ENCODE data around the gene TMEM150B. TPM values are rescaled to one million over a fixed set of nuclear protein-coding genes. Genes with fewer than 3 reads are reported as not detected.

TMEM150B gene
- total and polyA plus RNA-seq, 9 of the 15 experiments (the other 6 are each of a cell fraction or from before 2014, with no cell fraction given) = 0.47 to 1.3 (median 0.74) TPM; not detected in 2

DNA sequence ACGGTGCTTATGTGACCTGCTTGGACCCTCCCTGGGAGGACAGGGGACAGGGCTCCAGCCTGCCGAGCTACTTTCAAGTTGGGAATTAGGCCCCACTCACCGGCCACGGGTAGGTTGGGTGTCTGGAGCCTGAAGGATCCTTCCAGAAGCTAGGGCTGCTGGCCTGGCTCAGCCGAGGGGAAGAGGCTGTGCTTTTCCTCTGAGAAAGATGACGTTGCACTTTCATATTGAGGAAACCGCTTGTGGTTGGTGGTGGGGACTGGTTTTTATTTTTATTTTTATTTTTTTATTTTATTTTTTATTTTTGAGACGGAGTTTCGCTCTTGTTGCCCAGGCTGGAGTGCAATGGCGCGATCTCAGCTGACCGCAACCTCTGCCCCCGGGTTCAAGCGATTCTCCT is at the start of gene TMEM150B (continued):
- TF ChIP-seq ZNF253 (CRISPR knock-in tag; conservative IDR thresholded peaks at IDR 0.05) (no peak), TAF15 (IDR thresholded peaks at IDR 0.05; ENCODE audit: low read depth, low read length) (no peak), KHSRP (IDR thresholded peaks at IDR 0.05) (no peak), NFIC (IDR thresholded peaks at IDR 0.05) (no peak)
- TF ChIP-seq, protein P1, sequence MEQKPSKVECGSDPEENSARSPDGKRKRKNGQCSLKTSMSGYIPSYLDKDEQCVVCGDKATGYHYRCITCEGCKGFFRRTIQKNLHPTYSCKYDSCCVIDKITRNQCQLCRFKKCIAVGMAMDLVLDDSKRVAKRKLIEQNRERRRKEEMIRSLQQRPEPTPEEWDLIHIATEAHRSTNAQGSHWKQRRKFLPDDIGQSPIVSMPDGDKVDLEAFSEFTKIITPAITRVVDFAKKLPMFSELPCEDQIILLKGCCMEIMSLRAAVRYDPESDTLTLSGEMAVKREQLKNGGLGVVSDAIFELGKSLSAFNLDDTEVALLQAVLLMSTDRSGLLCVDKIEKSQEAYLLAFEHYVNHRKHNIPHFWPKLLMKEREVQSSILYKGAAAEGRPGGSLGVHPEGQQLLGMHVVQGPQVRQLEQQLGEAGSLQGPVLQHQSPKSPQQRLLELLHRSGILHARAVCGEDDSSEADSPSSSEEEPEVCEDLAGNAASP (IDR thresholded peaks at IDR 0.05) = no peak

DNA sequence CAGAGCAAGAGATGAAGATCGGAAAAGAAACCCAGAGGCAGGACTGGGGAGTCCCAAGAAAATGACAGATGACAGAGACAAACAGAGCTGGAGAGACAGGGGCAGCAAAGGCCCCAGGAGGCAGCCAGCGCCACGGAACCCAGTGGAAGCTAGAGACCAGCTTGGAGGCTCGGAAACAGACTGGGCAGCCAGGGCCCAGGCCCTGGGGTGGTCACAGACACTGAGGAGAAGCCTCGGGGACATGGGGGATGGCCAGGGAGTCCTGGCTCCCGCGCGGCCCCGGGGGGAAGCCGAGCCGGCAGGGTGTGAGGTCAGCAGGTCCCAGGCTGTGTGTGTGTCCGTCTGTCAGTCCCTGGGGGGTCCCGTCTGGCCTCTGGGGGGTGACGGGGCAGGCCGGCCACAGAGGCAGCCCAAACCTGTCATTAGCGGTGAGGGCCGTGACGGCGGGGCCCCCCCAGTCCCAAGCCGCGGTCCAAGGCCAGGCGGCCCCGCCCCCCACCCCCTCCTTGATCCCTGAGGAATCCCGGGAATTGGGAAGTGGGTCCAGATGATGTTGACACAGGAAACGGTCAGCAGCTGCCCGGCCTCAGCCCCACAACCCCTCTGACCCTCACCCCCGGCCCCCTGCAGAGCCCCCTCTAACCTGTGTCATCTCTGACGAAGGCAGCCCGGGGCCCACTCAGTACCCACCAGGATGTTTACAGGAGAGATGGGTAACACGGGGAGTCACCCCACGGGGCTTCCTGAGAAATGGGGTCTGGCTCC is 49.0 kb upstream of the TMEM150B start:
- DNase-seq (ENCODE audit: extremely low read depth in 1 of 4, low spot score in 3 of 4) (no peak), FAIRE-seq (no peak), ATAC-seq (peak; percentile 4; the same call in 1 of the 3 replicates)
- Histone ChIP-seq H3K9me1 (ENCODE audit: control insufficient read depth, insufficient read depth, low read length) (no peaks in the 10 kb centered on the region), H3K27ac (ENCODE audit: extremely low read depth, low read depth, low read length) (0 out of 3 replicates have a peak overlapping the region, but pooled peaks have one; percentile 28), H3K79me2 (ENCODE audit: control insufficient read depth, insufficient read depth, low read length) (no peaks in the 10 kb centered on the region), H3K27me3 (ENCODE audit: control insufficient read depth in 2 of 2, insufficient read depth in 2 of 2, low read length in 2 of 2) (peaks cover 11% of the 10 kb centered on the region in 2 experiments; a peak in 4 of 5 replicates), H3K4me2 (ENCODE audit: insufficient read depth, low read length) (no peak overlapping the region), H3K4me3 (no peak overlapping the region), H4K20me1 (replicated peaks; ENCODE audit: control insufficient read depth, insufficient read depth, low read length) (no peaks in the 10 kb centered on the region), H3K4me1 (replicated peaks in 1 of 2; ENCODE audit: control insufficient read depth in 2 of 2, insufficient read depth in 2 of 2, low read length in 2 of 2) (peaks cover 10 to 73% of the 10 kb centered on the region in 2 experiments; a peak in 4 of 5 replicates), H3K9ac (ENCODE audit: insufficient read depth in 1 of 2, low read depth in 2 of 2, low read length in 2 of 2) (peak overlapping the region in 1 of 2 experiments; percentile 83; a peak in 2 of 4 replicates), H3K9me3 (replicated peaks; ENCODE audit: control insufficient read depth, insufficient read depth, low read depth, low read length) (no peaks in the 10 kb centered on the region), H3K36me3 (ENCODE audit: control insufficient read depth, insufficient read depth, low read length) (no peaks in the 10 kb centered on the region), H2AFZ (ENCODE audit: low read depth, low read length) (no peak overlapping the region)
- CTCF ChIA-PET (ENCODE audit: low intra/inter-chr PET ratio) = no interaction called here
- no TSS peak for BruUV-seq (replicated peaks)
- intact Hi-C loops (cut with micrococcal nuclease) (no loop called here), in situ Hi-C loops (cut with MboI) (no loop called here)
- POLR2A ChIA-PET = interaction anchor here (0.7 to 1.0 kb wide), 2 partner anchors 9 to 20 kb away, joined by 3 to 5 read pairs; partner anchors contain the start of gene TMEM238
- 33% methylated on average over 12 of the region's 31 CpGs for WGBS (ENCODE audit: insufficient coverage, low coverage, missing lambda C conversion rate)
- TF ChIP-seq KDM4B (IDR thresholded peaks at IDR 0.05; ENCODE audit: borderline replicate concordance in 2 of 2, low read depth in 1 of 2) (no peak), NFRKB (IDR thresholded peaks at IDR 0.05; ENCODE audit: low read depth) (no peak), SMC3 (conservative IDR thresholded peaks at IDR 0.05; ENCODE audit: insufficient read depth, low read depth, low read length) (no peak), DNMT1 (IDR thresholded peaks at IDR 0.05) (no peak)
- TF ChIP-seq, protein P2, sequence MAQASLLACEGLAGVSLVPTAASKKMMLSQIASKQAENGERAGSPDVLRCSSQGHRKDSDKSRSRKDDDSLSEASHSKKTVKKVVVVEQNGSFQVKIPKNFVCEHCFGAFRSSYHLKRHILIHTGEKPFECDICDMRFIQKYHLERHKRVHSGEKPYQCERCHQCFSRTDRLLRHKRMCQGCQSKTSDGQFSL (CRISPR knock-in tag; IDR thresholded peaks at IDR 0.05) = 0 out of 2 replicates have a peak, but pooled peaks have one; percentile 50
- TF ChIP-seq, protein P2 (tag; IDR thresholded peaks at IDR 0.05) = no peak
- TF ChIP-seq, protein P3, sequence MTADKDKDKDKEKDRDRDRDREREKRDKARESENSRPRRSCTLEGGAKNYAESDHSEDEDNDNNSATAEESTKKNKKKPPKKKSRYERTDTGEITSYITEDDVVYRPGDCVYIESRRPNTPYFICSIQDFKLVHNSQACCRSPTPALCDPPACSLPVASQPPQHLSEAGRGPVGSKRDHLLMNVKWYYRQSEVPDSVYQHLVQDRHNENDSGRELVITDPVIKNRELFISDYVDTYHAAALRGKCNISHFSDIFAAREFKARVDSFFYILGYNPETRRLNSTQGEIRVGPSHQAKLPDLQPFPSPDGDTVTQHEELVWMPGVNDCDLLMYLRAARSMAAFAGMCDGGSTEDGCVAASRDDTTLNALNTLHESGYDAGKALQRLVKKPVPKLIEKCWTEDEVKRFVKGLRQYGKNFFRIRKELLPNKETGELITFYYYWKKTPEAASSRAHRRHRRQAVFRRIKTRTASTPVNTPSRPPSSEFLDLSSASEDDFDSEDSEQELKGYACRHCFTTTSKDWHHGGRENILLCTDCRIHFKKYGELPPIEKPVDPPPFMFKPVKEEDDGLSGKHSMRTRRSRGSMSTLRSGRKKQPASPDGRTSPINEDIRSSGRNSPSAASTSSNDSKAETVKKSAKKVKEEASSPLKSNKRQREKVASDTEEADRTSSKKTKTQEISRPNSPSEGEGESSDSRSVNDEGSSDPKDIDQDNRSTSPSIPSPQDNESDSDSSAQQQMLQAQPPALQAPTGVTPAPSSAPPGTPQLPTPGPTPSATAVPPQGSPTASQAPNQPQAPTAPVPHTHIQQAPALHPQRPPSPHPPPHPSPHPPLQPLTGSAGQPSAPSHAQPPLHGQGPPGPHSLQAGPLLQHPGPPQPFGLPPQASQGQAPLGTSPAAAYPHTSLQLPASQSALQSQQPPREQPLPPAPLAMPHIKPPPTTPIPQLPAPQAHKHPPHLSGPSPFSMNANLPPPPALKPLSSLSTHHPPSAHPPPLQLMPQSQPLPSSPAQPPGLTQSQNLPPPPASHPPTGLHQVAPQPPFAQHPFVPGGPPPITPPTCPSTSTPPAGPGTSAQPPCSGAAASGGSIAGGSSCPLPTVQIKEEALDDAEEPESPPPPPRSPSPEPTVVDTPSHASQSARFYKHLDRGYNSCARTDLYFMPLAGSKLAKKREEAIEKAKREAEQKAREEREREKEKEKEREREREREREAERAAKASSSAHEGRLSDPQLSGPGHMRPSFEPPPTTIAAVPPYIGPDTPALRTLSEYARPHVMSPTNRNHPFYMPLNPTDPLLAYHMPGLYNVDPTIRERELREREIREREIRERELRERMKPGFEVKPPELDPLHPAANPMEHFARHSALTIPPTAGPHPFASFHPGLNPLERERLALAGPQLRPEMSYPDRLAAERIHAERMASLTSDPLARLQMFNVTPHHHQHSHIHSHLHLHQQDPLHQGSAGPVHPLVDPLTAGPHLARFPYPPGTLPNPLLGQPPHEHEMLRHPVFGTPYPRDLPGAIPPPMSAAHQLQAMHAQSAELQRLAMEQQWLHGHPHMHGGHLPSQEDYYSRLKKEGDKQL (CRISPR knock-in tag; IDR thresholded peaks at IDR 0.05; ENCODE audit: borderline replicate concordance) = no peak

Measured in K562 (cell line).